8988T (cell line): ENCODE results near the gene ZBED4.
"Not testable (repeated sequence)": the region's sequence is repeated elsewhere in the genome, so short reads cannot be mapped to it uniquely, and the experiment has no call there.

ENCODE experiments used
- DNase-seq: peaks from one replicate; pipeline ENCODE4 v3.0.0; 2011

ZBED4 gene, protein sequence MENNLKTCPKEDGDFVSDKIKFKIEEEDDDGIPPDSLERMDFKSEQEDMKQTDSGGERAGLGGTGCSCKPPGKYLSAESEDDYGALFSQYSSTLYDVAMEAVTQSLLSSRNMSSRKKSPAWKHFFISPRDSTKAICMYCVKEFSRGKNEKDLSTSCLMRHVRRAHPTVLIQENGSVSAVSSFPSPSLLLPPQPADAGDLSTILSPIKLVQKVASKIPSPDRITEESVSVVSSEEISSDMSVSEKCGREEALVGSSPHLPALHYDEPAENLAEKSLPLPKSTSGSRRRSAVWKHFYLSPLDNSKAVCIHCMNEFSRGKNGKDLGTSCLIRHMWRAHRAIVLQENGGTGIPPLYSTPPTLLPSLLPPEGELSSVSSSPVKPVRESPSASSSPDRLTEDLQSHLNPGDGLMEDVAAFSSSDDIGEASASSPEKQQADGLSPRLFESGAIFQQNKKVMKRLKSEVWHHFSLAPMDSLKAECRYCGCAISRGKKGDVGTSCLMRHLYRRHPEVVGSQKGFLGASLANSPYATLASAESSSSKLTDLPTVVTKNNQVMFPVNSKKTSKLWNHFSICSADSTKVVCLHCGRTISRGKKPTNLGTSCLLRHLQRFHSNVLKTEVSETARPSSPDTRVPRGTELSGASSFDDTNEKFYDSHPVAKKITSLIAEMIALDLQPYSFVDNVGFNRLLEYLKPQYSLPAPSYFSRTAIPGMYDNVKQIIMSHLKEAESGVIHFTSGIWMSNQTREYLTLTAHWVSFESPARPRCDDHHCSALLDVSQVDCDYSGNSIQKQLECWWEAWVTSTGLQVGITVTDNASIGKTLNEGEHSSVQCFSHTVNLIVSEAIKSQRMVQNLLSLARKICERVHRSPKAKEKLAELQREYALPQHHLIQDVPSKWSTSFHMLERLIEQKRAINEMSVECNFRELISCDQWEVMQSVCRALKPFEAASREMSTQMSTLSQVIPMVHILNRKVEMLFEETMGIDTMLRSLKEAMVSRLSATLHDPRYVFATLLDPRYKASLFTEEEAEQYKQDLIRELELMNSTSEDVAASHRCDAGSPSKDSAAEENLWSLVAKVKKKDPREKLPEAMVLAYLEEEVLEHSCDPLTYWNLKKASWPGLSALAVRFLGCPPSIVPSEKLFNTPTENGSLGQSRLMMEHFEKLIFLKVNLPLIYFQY

GRCh38 chr22:49852898-49853894 is at the start of gene ZBED4:
ZBED4 (plus strand) TSS chr22:49853844; CDS start chr22:49883663, 29,819 bp downstream.
- peak; percentile 95 for DNase-seq

GRCh38 chr22:49807129-49807528 is 46.5 kb upstream of the ZBED4 start:
- DNase-seq: no peak

DNA sequence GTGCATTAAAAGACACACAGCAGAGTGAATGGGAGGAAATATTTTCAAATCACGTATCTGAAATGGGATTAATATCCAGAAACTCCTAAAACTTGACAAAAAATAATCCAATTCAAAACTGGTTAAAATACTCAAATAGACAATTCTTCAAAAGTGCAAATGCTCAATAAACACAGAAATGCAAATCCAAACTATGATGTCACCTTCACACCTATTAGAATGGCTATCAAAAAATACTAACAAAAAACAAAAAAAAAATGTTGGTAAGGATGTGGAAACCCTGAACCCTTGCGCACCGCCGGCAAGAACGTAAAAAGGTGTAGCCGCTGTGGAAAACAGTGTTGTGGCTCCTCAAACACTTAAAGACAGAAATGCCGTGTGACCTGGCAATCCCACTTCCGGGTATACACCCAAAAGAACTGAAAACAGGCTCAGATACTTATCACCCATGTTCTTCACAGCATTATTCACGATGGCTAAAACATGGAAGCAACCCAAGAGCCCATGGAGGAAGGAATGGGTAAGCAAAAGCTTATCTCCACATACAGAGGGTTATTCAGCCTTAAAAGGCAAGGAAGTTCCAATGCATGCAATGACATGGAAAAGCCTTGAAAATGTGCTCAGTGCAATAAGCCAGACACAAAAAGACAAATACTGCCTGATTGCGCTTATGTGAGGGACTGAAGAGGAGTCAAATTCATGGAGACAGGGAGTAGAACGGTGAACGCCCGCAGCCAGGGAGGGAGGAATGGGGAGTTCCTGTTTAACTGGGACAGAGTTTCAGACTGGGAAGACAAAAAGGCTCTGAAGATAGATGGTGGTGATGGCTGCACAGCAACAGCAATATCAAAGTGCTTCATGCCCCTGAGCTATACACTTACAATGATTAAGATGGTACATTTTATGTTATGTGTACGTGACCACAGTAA is 45.6 kb upstream of the ZBED4 start:
- no peak for DNase-seq

GRCh38 chr22:49810363-49811019 is 43.2 kb upstream of the ZBED4 start:
- DNase-seq: no peak

GRCh38 chr22:49811020-49811791 is 42.4 kb upstream of the ZBED4 start:
- DNase-seq: no peak

DNA sequence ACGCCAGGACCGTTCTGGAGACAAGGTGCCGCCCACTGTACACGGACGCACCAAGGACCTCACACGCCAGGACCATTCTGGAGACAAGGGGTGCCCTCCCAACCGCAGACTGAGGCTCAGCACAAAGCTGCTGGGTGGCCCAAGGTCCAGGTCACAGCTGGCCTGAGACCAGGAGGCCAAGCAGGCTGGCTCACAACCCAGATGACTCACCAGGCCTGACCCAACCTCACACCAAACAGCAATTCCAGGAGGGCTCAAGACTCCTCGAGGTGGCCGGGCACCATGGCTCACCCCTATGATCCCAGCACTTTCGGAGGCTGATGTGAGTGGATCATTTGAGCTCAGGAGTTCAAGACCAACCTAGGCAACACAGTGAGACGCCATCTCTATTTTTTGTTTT is 40.8 kb upstream of the ZBED4 start:
- no peak for DNase-seq

DNA sequence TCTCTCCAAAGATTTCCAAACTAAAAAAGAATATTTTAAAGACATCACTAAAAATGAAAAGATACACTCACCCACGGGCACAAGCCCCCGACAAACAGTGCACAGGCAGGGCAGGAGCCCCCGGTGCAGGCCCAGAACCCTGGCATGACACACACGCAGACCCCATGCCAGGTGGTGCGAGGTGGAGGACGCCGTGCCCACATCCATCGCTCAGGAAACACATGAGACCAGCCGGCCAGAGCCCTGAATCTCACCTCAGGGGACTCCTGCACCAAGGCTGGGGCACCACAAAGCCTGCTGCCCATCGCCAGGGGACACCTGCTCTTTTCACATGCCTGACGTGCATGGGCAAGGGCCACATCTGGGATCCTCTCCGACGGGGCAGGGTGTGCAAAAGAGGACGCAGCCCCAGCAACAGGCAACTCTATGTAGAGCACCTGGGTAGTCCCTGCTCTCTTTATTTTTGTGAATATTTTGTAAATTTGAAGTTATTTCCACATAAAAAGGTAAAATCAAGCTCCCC is 39.4 kb upstream of the ZBED4 start:
- DNase-seq: no peak

DNA sequence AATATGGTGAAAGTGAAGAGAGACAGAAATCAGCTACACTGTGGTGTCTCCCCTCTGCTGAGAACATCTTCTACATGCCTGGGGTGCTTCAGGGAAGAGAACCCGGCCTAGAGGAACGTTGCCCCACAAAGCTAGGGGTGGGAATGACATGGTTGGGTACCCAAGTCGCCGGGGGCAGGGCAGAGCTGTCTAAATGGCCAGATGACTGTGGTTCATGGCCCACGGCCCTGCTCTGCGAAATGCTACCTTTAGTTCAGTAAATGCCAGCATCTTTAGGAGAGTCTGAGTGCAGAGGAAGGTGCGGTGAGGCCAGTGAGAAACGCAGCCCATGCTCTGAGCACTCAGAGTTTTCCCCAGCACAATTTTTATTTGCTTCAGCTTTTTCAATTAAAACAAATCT is 38.8 kb upstream of the ZBED4 start:
- DNase-seq: no peak

DNA sequence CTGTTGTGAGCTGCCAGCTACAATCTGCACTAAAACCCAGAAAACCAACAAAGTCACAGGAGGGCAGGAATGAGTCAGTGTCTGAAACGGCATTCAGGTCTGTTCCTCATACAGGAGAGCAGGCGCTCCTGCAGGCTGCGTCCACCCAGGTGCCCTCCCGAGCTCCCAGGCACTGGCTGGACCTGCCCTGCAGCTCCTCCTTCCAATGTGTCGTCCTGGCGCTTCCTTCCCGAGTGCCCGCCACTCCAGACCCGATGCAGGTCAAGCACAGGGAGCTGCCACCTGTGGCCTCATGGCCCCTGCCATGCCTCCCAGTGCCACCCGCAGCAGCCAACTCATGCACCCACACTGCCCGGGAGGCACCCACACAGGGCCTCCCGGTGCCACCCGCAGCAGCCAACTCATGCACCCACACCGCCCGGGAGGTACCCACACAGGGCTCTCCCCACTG is 38.0 kb upstream of the ZBED4 start:
- no peak for DNase-seq

GRCh38 chr22:49817359-49817758 is 36.3 kb upstream of the ZBED4 start:
- no peak for DNase-seq

GRCh38 chr22:49820984-49821383 is 32.7 kb upstream of the ZBED4 start:
- DNase-seq: no peak

DNA sequence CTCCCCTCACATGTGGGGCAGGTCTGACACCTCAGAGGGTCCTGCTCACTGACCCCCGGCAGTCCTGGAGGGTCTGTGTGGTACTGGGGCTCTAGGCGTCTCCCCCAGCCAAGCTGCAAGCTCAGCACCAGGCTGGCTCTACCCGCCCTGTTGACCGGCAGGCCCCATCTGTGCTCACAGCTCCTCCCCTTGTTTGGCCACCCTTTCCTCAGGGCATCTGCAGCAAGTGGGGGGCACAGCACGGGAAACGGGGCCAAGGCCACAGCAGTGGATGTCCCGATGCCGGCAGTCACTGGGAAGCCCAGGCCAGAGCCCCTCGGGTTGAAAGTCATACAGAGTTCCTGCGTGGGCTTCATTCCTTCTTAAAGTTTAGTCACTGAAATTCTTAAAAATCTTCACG is 31.9 kb upstream of the ZBED4 start:
- not testable (repeated sequence) for DNase-seq

DNA sequence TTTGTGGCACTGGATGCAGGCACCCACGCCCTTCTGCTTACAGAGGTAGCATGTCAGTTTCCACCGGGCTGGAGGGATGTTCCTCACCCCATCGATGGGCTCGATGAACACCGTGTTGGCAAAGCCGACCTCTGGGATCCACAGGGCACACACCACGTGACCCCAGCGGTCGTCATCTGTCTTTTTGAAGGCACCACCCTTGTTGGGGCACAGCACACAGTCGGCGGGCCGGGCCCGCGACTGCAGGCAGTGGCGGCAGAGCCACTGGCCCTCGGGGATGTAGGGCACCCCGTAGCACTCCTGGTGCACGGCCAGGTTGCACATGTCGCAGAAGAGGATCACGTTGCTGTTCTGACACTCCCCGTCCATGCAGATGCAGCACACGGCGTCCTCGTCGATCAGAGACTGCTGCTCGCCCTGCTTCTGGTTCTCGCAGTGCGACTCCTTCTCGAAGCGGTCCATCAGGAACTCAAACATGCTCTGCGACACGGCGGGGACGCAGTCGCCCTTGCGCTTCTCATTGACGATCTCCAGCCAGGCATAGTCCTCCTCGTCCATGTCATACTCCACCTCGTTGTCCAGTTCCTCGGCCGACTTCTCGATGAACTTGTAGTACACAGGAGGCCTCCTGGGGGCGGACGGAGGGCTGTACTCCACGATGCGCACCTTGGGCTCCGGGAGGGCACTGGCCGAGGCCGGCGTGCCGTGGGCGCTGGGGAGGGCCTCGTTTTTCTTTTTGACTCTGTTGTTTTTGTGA is 30.2 kb upstream of the ZBED4 start:
- DNase-seq: no peak

DNA sequence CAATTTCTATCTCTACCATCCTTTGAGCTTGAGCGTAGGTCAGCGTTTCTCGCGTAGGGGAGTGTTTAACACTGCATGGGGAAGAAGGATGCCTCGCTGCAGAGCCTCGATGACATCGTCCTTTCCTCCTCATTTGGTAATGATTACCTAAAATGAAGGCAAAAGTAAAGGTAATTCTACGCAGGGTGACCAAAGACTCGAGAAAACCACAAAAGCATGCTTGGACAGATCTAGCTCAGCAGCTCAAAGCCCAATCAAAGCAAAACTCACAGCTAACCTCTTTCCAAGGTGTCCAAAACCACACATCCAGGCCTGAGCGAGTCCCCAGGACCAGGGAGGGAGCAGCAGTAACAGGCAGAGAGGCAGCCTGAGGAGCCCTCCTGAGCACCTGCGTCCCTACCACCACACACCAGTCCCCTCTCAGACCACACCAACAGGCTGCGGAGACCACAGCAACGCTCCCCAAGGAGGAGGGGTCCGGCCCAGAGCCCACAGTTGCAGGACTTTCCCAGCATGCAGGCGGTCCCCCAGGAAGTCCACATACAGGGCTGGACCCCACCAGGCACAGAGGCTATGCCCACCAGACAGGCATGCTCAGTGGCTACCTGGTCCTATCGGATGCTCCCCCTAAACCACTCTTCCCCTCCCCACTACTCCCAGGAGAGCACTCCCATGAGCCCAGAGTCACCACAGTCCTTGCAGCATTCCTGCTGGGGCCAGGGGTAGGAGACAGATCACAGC is 29.3 kb upstream of the ZBED4 start:
- no peak for DNase-seq

DNA sequence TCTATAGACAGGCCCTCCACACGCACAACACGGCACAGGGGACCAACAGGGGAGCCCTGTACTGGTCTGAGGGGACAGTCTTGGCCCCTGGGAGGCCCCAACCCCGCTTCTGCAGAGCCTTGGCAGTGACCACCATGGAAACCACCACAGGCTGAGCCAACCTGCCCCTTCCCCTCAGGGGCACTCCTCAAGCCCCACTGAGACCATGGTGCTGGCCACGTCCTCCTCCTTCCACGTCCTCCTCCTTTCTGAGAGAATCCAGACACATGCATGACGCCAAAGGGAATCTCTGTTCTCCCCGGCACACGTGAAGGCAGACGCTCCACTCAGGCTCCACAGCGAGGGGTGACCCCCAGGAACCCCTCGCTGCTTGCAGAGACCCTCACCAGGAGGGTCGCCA is 28.7 kb upstream of the ZBED4 start:
- DNase-seq: no peak

DNA sequence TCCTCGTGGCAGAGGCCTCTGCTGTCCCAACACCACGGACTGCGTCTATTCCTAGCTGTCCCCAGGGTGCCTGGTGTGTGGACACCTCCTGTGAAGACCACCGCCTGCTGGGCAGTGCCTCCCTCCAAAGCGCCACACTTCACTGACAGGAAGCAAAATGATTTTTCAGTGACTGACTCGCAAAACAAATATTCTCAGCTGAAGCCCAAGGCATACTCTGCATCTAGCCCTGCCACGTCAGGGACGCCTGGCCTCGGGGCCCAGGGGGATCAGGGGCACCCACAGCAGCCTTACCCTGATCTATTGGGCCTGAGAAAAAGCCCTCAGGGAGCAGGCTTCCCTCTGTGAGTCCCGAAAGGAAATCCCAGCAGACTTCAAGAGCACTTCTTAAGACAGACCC is 28.2 kb upstream of the ZBED4 start:
- no peak for DNase-seq

DNA sequence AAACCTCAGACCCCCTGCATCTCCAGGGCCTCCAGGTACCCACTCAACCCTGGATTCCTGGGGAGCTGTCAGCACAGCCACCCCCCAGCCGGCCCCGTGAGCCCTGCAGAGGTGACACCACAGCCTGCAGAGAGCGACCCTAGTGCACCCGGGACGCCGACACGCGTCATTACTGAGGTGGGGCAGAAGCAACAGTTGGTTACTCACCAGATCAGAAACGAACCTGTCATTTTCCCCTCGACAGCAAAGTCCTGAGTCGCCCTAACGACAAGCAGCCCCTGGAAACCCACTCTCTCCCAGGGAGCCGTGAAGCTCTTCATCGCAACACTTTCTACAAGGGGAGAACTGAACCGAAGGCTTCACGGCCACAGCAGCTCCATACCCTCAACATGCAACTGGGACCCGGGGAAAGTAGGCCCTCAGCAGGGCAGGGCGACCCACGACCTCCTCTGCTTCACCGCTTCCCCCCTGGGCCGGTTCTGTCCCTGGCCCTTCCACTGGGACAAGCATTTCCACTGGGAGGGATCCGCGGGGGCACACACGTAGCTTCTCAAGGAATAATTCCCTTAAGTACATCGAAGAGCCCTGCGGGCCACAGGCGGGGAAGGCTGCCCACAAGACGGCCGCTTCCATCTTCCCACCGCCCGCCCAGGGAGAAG is 27.6 kb upstream of the ZBED4 start:
- DNase-seq: no peak
